Measurements from ENCODE around the gene SETD1A. TPM values are rescaled to one million over a fixed set of nuclear protein-coding genes. Genes with fewer than 3 reads are reported as not detected.

SETD1A gene
- total and polyA plus RNA-seq, 9 of the 15 experiments (the other 6 are each of a cell fraction or from before 2014, with no cell fraction given): 0.08 to 36.0 (median 4.2) TPM

DNA sequence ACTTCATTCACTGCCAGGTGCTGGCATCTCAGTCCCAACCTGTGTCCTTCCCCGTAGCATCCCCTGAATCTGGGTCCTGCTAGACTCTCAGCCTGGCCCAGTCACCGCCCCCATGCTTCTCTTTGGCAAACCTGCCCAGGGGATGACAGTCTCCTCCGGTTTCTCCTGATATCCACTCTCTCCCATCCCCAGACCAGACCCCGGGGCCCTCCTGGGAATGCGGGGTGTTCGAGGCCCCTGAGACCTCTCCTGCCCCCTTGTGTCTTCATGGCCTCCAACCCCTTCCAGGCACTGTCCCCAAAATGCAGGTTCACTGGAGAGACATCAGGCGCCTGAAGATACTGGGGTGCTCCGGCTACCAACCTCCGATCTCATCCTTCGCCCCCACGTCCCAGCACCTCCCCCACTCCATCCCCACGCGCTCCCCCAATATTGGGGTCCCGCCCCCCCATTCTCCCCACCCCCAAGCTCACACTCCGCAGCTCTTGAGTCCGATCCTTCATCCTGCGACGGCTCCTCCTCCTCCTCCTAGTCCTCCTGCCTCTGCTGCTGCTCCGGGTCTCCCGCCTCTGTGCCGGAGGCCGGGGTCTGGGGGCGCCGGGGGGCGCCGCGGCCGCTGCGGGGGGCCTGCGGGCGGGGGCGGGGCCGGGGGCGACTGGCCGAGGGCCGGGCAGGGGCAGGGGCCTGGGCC is 52.5 kb downstream of the SETD1A start (continued):
- no peak for TF ChIP-seq HOMEZ (CRISPR knock-in tag; IDR thresholded peaks at IDR 0.05)

DNA sequence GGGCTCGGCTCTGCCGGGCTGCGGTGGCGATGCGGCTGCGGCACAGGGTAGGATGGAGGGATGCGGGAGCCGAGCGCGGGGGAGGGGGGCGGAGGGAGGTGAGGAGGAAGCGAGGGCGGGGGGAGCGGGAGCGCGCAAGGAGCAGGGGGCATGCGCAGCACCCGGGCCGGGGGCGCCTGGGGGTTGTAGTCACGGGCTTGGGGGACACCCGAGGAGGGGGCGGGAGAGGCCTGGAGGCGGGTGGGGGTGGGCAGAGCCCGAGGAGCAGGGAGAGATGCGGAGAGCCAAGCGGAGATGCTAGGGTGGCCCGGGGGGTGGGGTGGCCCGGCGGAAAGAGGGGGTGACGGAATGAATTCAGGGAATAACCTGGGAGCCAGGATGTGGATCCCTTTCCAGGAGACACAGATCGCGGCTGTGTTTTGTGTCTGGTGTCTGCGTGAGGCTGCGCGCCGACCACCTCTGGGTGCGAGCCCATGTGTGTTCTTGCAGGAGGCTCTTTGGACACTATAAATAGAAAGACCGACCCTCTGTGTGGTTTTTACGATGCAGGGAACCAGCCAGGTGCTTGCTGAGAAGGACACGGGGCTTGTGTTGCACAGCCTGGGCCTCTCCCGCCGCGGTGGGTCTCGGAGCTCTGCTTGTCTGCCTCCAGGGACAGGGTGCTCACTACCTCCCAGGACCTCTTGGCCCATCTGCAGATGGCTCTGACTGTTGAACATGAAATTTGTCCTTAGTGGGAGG is 53.2 kb downstream of the SETD1A start, which contains the start of gene STX1B:
TSS of gene STX1B (minus strand) at position 54 of the 741 bp plus-strand sequence. CDS start 242 bp downstream, outside the sequence.
- Histone ChIP-seq H3K27ac (ENCODE audit: extremely low read depth, low read depth, low read length) (no peak within 1 kb of the TSS), H3K27me3 (ENCODE audit: control insufficient read depth in 2 of 2, insufficient read depth in 2 of 2, low read length in 2 of 2) (peaks cover 13 to 23% of the 10 kb centered on the region in 2 experiments; a peak in 4 of 5 replicates), H3K4me1 (replicated peaks in 1 of 2; ENCODE audit: control insufficient read depth in 2 of 2, insufficient read depth in 2 of 2, low read length in 2 of 2) (peaks cover 4 to 17% of the 10 kb centered on the region in 2 experiments; a peak in 3 of 5 replicates), H3K4me2 (ENCODE audit: insufficient read depth, low read length) (no peak within 1 kb of the TSS), H2AFZ (ENCODE audit: low read depth, low read length) (no peak within 1 kb of the TSS), H3K36me3 (ENCODE audit: control insufficient read depth, insufficient read depth, low read length) (no peaks in the 10 kb centered on the region), H3K79me2 (ENCODE audit: control insufficient read depth, insufficient read depth, low read length) (no peaks in the 10 kb centered on the region), H3K4me3 (no peak within 1 kb of the TSS), H3K9me1 (ENCODE audit: control insufficient read depth, insufficient read depth, low read length) (no peaks in the 10 kb centered on the region), H4K20me1 (replicated peaks; ENCODE audit: control insufficient read depth, insufficient read depth, low read length) (no peaks in the 10 kb centered on the region), H3K9me3 (replicated peaks; ENCODE audit: control insufficient read depth, insufficient read depth, low read depth, low read length) (no peaks in the 10 kb centered on the region), H3K9ac (ENCODE audit: insufficient read depth in 1 of 2, low read depth in 2 of 2, low read length in 2 of 2) (no peak within 1 kb of the TSS)
- intact Hi-C loops (cut with micrococcal nuclease): no loop called here
- TF ChIP-seq, protein P1, sequence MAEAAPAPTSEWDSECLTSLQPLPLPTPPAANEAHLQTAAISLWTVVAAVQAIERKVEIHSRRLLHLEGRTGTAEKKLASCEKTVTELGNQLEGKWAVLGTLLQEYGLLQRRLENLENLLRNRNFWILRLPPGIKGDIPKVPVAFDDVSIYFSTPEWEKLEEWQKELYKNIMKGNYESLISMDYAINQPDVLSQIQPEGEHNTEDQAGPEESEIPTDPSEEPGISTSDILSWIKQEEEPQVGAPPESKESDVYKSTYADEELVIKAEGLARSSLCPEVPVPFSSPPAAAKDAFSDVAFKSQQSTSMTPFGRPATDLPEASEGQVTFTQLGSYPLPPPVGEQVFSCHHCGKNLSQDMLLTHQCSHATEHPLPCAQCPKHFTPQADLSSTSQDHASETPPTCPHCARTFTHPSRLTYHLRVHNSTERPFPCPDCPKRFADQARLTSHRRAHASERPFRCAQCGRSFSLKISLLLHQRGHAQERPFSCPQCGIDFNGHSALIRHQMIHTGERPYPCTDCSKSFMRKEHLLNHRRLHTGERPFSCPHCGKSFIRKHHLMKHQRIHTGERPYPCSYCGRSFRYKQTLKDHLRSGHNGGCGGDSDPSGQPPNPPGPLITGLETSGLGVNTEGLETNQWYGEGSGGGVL (CRISPR knock-in tag; IDR thresholded peaks at IDR 0.05): no peak
- TF ChIP-seq SRSF7 (optimal IDR thresholded peaks at IDR 0.05; ENCODE audit: low read depth, low read length) (no peak), ZEB2 (IDR thresholded peaks at IDR 0.05) (no peak), NELFE (IDR thresholded peaks at IDR 0.05; ENCODE audit: insufficient read depth, insufficient read length) (no peak)
- TF ChIP-seq, protein P2, sequence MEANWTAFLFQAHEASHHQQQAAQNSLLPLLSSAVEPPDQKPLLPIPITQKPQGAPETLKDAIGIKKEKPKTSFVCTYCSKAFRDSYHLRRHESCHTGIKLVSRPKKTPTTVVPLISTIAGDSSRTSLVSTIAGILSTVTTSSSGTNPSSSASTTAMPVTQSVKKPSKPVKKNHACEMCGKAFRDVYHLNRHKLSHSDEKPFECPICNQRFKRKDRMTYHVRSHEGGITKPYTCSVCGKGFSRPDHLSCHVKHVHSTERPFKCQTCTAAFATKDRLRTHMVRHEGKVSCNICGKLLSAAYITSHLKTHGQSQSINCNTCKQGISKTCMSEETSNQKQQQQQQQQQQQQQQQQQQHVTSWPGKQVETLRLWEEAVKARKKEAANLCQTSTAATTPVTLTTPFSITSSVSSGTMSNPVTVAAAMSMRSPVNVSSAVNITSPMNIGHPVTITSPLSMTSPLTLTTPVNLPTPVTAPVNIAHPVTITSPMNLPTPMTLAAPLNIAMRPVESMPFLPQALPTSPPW (CRISPR knock-in tag; IDR thresholded peaks at IDR 0.05): peak; percentile 47
- TF ChIP-seq, protein P3, sequence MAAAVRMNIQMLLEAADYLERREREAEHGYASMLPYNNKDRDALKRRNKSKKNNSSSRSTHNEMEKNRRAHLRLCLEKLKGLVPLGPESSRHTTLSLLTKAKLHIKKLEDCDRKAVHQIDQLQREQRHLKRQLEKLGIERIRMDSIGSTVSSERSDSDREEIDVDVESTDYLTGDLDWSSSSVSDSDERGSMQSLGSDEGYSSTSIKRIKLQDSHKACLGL (CRISPR knock-in tag; IDR thresholded peaks at IDR 0.05; ENCODE audit: borderline replicate concordance, poor library complexity, severe bottlenecking): no peak
- ATAC-seq (0 out of 3 replicates have a peak, but pooled peaks have one; percentile 14), FAIRE-seq (no peak), DNase-seq (ENCODE audit: extremely low read depth in 1 of 4, low spot score in 3 of 4) (peak in 2 of 4 experiments; percentile 79 to 82)
- whole genome bisulfite sequencing (ENCODE audit: insufficient coverage, low coverage, missing lambda C conversion rate): 31% methylated on average over 13 of the region's 45 CpGs
- ChIA-PET CTCF (ENCODE audit: low intra/inter-chr PET ratio) (no interaction called here), POLR2A (interaction anchor here (0.7 kb wide), 1 partner anchor 16 kb away, joined by 3 read pairs; no protein-coding TSS in a partner anchor)
- in situ Hi-C loops (cut with MboI): no loop called here
- BruUV-seq (replicated peaks): no TSS peak
